ENCODE measurements around the gene PTPRN2. TPM values are rescaled to one million over a fixed set of nuclear protein-coding genes. Genes with fewer than 3 reads are reported as not detected.

PTPRN2 gene
- total and polyA plus RNA-seq, 2 experiments from 2014 or later = 0.28 TPM; not detected in 1

- no peak overlapping the region for H3K27ac ChIP-seq
Observed at GRCh38 chr7:158443688-158444483, 143.7 kb downstream of the PTPRN2 start.

GRCh38 chr7:158443014-158443687 is 144.5 kb downstream of the PTPRN2 start:
- no peaks in the 10 kb centered on the region for H3K9me3 ChIP-seq (ENCODE audit: low read depth)
- no peaks in the 10 kb centered on the region for H3K36me3 ChIP-seq
- H3K4me3 ChIP-seq = no peak overlapping the region

More at GRCh38 chr7:158443688-158444483, 143.7 kb downstream of the PTPRN2 start:
- Histone ChIP-seq H3K27me3 (no peaks in the 10 kb centered on the region), H3K9me3 (ENCODE audit: low read depth) (no peaks in the 10 kb centered on the region), H3K4me1 (ENCODE audit: low read depth) (no peaks in the 10 kb centered on the region), H3K4me3 (no peak overlapping the region), H3K36me3 (no peaks in the 10 kb centered on the region)
- TF ChIP-seq, protein P1, sequence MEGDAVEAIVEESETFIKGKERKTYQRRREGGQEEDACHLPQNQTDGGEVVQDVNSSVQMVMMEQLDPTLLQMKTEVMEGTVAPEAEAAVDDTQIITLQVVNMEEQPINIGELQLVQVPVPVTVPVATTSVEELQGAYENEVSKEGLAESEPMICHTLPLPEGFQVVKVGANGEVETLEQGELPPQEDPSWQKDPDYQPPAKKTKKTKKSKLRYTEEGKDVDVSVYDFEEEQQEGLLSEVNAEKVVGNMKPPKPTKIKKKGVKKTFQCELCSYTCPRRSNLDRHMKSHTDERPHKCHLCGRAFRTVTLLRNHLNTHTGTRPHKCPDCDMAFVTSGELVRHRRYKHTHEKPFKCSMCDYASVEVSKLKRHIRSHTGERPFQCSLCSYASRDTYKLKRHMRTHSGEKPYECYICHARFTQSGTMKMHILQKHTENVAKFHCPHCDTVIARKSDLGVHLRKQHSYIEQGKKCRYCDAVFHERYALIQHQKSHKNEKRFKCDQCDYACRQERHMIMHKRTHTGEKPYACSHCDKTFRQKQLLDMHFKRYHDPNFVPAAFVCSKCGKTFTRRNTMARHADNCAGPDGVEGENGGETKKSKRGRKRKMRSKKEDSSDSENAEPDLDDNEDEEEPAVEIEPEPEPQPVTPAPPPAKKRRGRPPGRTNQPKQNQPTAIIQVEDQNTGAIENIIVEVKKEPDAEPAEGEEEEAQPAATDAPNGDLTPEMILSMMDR (IDR thresholded peaks at IDR 0.05; ENCODE audit: low read depth, low read length) = no peak
- DNase-seq (ENCODE audit: low read depth in 1 of 2, low spot score in 1 of 2) = no peak

DNA sequence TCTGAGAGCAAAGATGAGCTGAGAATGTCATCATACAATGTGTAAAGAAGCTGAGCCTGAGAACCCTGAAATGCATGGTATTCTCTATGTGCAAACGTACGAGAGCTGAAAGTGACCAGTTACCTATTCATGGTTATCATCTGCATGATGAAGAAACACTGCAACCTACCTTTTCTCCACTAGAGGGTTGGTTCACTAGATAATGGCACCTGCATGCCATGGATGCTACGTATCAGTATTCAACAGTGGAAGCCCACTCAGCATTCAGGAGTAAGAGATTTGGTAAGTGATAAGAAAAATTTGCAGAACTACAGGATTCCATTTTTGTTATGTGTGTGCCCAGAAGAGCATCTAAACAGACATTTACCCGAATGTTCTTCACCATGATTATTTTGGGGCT is 145.4 kb downstream of the PTPRN2 start:
- Histone ChIP-seq H3K4me3 (no peak overlapping the region), H3K9me3 (ENCODE audit: low read depth) (no peaks in the 10 kb centered on the region), H3K27me3 (no peaks in the 10 kb centered on the region), H3K4me1 (ENCODE audit: low read depth) (no peaks in the 10 kb centered on the region), H3K36me3 (no peaks in the 10 kb centered on the region), H3K27ac (no peak overlapping the region)
- DNase-seq (ENCODE audit: low read depth in 1 of 2, low spot score in 1 of 2) = no peak
- TF ChIP-seq, protein P1 (IDR thresholded peaks at IDR 0.05; ENCODE audit: low read depth, low read length) = no peak

More at GRCh38 chr7:158443014-158443687, 144.5 kb downstream of the PTPRN2 start:
- Histone ChIP-seq H3K4me1 (ENCODE audit: low read depth) (no peaks in the 10 kb centered on the region), H3K27me3 (no peaks in the 10 kb centered on the region), H3K27ac (no peak overlapping the region)
- DNase-seq (ENCODE audit: low read depth in 1 of 2, low spot score in 1 of 2) = no peak
- TF ChIP-seq, protein P1 (IDR thresholded peaks at IDR 0.05; ENCODE audit: low read depth, low read length) = no peak

GRCh38 chr7:158439035-158439434 is 148.6 kb downstream of the PTPRN2 start:
- no peak overlapping the region for H3K4me3 ChIP-seq
- no peaks in the 10 kb centered on the region for H3K27me3 ChIP-seq
- TF ChIP-seq, protein P1 (IDR thresholded peaks at IDR 0.05; ENCODE audit: low read depth, low read length) = no peak
- no peak for DNase-seq (ENCODE audit: low read depth in 1 of 2, low spot score in 1 of 2)
- no peak overlapping the region for H3K27ac ChIP-seq
- H3K9me3 ChIP-seq (ENCODE audit: low read depth) = no peaks in the 10 kb centered on the region
- no peaks in the 10 kb centered on the region for H3K4me1 ChIP-seq (ENCODE audit: low read depth)
- no peaks in the 10 kb centered on the region for H3K36me3 ChIP-seq

GRCh38 chr7:158432369-158433341 is 155.0 kb downstream of the PTPRN2 start:
- TF ChIP-seq, protein P1 (IDR thresholded peaks at IDR 0.05; ENCODE audit: low read depth, low read length) = no peak
- Histone ChIP-seq H3K36me3 (no peaks in the 10 kb centered on the region), H3K4me1 (ENCODE audit: low read depth) (no peaks in the 10 kb centered on the region), H3K9me3 (ENCODE audit: low read depth) (no peaks in the 10 kb centered on the region), H3K27me3 (no peaks in the 10 kb centered on the region), H3K4me3 (no peak overlapping the region), H3K27ac (no peak overlapping the region)
- peak in 1 of 2 donors; percentile 49 for DNase-seq (ENCODE audit: low read depth in 1 of 2, low spot score in 1 of 2)

All from cardiac muscle cell (in vitro differentiated cells and primary cell).